H1 (cell line): Measurements from ENCODE around the gene FGFR2. TPM values are rescaled to one million over a fixed set of nuclear protein-coding genes. Genes with fewer than 3 reads are reported as not detected.

Source experiments
- CTCF ChIA-PET: fragments of 300-600 bp; sonication (Branson Sonifier 250); formaldehyde crosslinking; loops from one replicate; lab custom pipeline; 2021; ENCODE audit not compliant: partially characterized antibody; lab: Charles Lee
- POLR2A ChIA-PET: fragments of 300-600 bp; sonication (Branson Sonifier 250); formaldehyde crosslinking; loops from one replicate; lab custom pipeline; 2021; ENCODE audit warnings: inconsistent platforms; ENCODE audit not compliant: partially characterized antibody; lab: Charles Lee
- DNase-seq, 2 experiments: peaks; one replicate each; pipeline versions ENCODE4 v3.0.0 to v3.0.0-alpha.2; 2010 to 2022; ENCODE audit warnings: low spot score in 2 of 2, low read depth in 1 of 2, mixed read lengths in 1 of 2
- FAIRE-seq: peaks from 2 replicates; lab custom pipeline; 2011; peaks lifted over from hg19 to GRCh38; lab: Jason Lieb, UNC
- H2AFZ ChIP-seq: 2 replicates; pipeline ENCODE4 v1.8.1; 2012; ENCODE audit warnings: low read length, inconsistent platforms
- H2AK5ac ChIP-seq: 2 replicates; pipeline ENCODE4 v1.6.1; 2013; ENCODE audit warnings: low read depth, low read length
- H2BK120ac ChIP-seq: replicated peaks from 2 replicates; pipeline ENCODE3; 2013; ENCODE audit warnings: low read depth, low read length, inconsistent platforms
- H2BK12ac ChIP-seq: 2 replicates; pipeline ENCODE4 v1.6.1; 2013; ENCODE audit warnings: low read depth, low read length
- H2BK15ac ChIP-seq: 2 replicates; pipeline ENCODE4 v1.6.1; 2013; ENCODE audit warnings: low read length
- H2BK20ac ChIP-seq: 2 replicates; pipeline ENCODE4 v1.6.1; 2013; ENCODE audit warnings: low read length
- H2BK5ac ChIP-seq: 2 replicates; pipeline ENCODE4 v1.6.1; 2013; ENCODE audit warnings: low read depth, low read length
- H3K14ac ChIP-seq: 2 replicates; pipeline ENCODE4 v1.6.1; 2013; ENCODE audit warnings: inconsistent platforms; ENCODE audit not compliant: insufficient read length
- H3K18ac ChIP-seq: 2 replicates; pipeline ENCODE4 v1.6.1; 2013; ENCODE audit warnings: low read length; ENCODE audit errors: extremely low read depth
- H3K23ac ChIP-seq: 2 replicates; pipeline ENCODE4 v1.6.1; 2013; ENCODE audit warnings: inconsistent platforms; ENCODE audit not compliant: insufficient read length
- H3K23me2 ChIP-seq: 2 replicates; pipeline ENCODE4 v1.6.1; 2013; ENCODE audit warnings: low read depth, low read length
- H3K27ac ChIP-seq: 2 replicates; pipeline ENCODE4 v1.6.1; 2011; ENCODE audit warnings: low read depth, low read length, inconsistent platforms
- H3K27me3 ChIP-seq, 4 experiments: replicated peaks in 1 of 4; 1 replicate in 1 of 4; 2 replicates in 3 of 4; pipeline versions ENCODE4 v1.6.1 to v1.8.1; 2011 to 2013; ENCODE audit warnings: low read length in 3 of 4, mild to moderate bottlenecking in 3 of 4, inconsistent platforms in 2 of 4, mixed read lengths in 2 of 4, moderate library complexity in 1 of 4; ENCODE audit not compliant: control insufficient read depth in 3 of 4, insufficient read depth in 3 of 4; ENCODE audit errors: extremely low read depth in 1 of 4
- H3K36me3 ChIP-seq, 4 experiments: 2 replicates each; pipeline versions ENCODE4 v1.6.1 to v1.8.1; 2011 to 2013; ENCODE audit warnings: mild to moderate bottlenecking in 4 of 4, low read length in 3 of 4, moderate library complexity in 2 of 4, control low read depth in 1 of 4, inconsistent platforms in 1 of 4; ENCODE audit not compliant: insufficient read depth in 4 of 4, control insufficient read depth in 2 of 4
- H3K4ac ChIP-seq: replicated peaks from 2 replicates; pipeline ENCODE3; 2013; ENCODE audit warnings: low read length, low read depth, mixed read lengths, inconsistent platforms; ENCODE audit not compliant: insufficient read length
- H3K4me1 ChIP-seq, 4 experiments: replicated peaks in 1 of 4; 1 replicate in 1 of 4; 2 replicates in 3 of 4; pipeline versions ENCODE4 v1.6.1 to v1.8.1; 2011 to 2013; ENCODE audit warnings: low read length in 3 of 4, inconsistent platforms in 2 of 4, mixed read lengths in 1 of 4; ENCODE audit not compliant: insufficient read depth in 4 of 4, control insufficient read depth in 3 of 4
- H3K4me2 ChIP-seq, 2 experiments: 2 replicates each; pipeline versions ENCODE4 v1.6.1 to v1.8.1; 2011 to 2013; ENCODE audit warnings: low read depth in 2 of 2, low read length in 2 of 2, control low read depth in 1 of 2, inconsistent platforms in 1 of 2, mild to moderate bottlenecking in 1 of 2; ENCODE audit not compliant: insufficient read depth in 1 of 2
- H3K4me3 ChIP-seq, 4 experiments: fragments of 200-600, 300-600 bp in 1 of 4; sonication (generic), shearing (Covaris generic), sonication (Bioruptor Twin) in 1 of 4; 2 replicates each; pipeline versions ENCODE4 v1.5.1 to v1.8.1; 2011 to 2016; ENCODE audit warnings: low read length in 4 of 4, low read depth in 3 of 4, control low read depth in 2 of 4, inconsistent platforms in 2 of 4, mild to moderate bottlenecking in 2 of 4, mixed read lengths in 1 of 4, moderate library complexity in 1 of 4; ENCODE audit not compliant: insufficient read depth in 2 of 4; ENCODE audit errors: extremely low read depth in 1 of 4
- H3K56ac ChIP-seq: replicated peaks from 2 replicates; pipeline ENCODE3; 2013; ENCODE audit warnings: low read depth, mild to moderate bottlenecking, mixed read lengths, low read length, inconsistent platforms; ENCODE audit not compliant: insufficient read length
- H3K79me1 ChIP-seq: 2 replicates; pipeline ENCODE4 v1.6.1; 2013; ENCODE audit warnings: low read depth, low read length, control low read depth
- H3K79me2 ChIP-seq, 2 experiments: 2 replicates each; pipeline versions ENCODE4 v1.6.1 to v1.8.1; 2012 to 2013; ENCODE audit warnings: low read length in 2 of 2, mild to moderate bottlenecking in 2 of 2, inconsistent platforms in 1 of 2; ENCODE audit not compliant: insufficient read depth in 2 of 2, control insufficient read depth in 1 of 2
- H3K9ac ChIP-seq, 4 experiments: replicated peaks in 1 of 4; 1 replicate in 1 of 4; 2 replicates in 3 of 4; pipeline versions ENCODE4 v1.6.1 to v1.8.1; 2011 to 2013; ENCODE audit warnings: low read depth in 3 of 4, low read length in 3 of 4, control low read depth in 2 of 4, mild to moderate bottlenecking in 2 of 4, moderate library complexity in 2 of 4, inconsistent platforms in 1 of 4; ENCODE audit errors: extremely low read depth in 1 of 4
- H3K9me3 ChIP-seq, 2 experiments: 2 replicates each; pipeline versions ENCODE4 v1.6.1 to v1.8.1; 2012 to 2013; ENCODE audit warnings: mild to moderate bottlenecking in 2 of 2, moderate library complexity in 2 of 2, control low read depth in 1 of 2, inconsistent platforms in 1 of 2, low read depth in 1 of 2, low read length in 1 of 2, mixed read lengths in 1 of 2; ENCODE audit not compliant: insufficient read depth in 2 of 2
- H4K20me1 ChIP-seq, 2 experiments: replicated peaks in 1 of 2; 2 replicates each; pipeline versions ENCODE3 to v1.8.1; 2011 to 2013; ENCODE audit warnings: inconsistent platforms in 2 of 2, low read length in 2 of 2, mild to moderate bottlenecking in 1 of 2; ENCODE audit not compliant: insufficient read depth in 2 of 2, control insufficient read depth in 1 of 2
- H4K5ac ChIP-seq: 2 replicates; pipeline ENCODE4 v1.6.1; 2013; ENCODE audit warnings: low read length, low read depth, mixed read lengths, inconsistent platforms; ENCODE audit not compliant: insufficient read length
- H4K8ac ChIP-seq: 2 replicates; pipeline ENCODE4 v1.8.0; 2013; ENCODE audit warnings: mild to moderate bottlenecking, moderate library complexity, low read length, inconsistent platforms; ENCODE audit not compliant: insufficient read depth; ENCODE audit errors: extremely low read depth
- H4K91ac ChIP-seq: replicated peaks from 2 replicates; pipeline ENCODE3; 2013; ENCODE audit warnings: low read length, mixed read lengths, inconsistent platforms; ENCODE audit not compliant: insufficient read length
- BCL11A ChIP-seq, 2 experiments: IDR thresholded peaks; one replicate each; pipeline ENCODE4 v1.6.1; 2011; ENCODE audit warnings: low read depth in 2 of 2, low read length in 2 of 2, mild to moderate bottlenecking in 2 of 2
- CREB1 ChIP-seq: IDR thresholded peaks from 2 replicates; pipeline ENCODE4 v1.6.1; 2012; ENCODE audit warnings: inconsistent platforms
- HDAC2 ChIP-seq, 2 experiments: fragments of 300-600 bp in 1 of 2; sonication (generic) in 1 of 2; IDR thresholded peaks; 2 replicates each; pipeline ENCODE4 v1.6.1; 2011 to 2012; ENCODE audit warnings: low read depth in 2 of 2, low read length in 2 of 2, mild to moderate bottlenecking in 2 of 2, moderate library complexity in 2 of 2, borderline replicate concordance in 1 of 2, inconsistent platforms in 1 of 2
- KDM4A ChIP-seq: IDR thresholded peaks from one replicate; pipeline ENCODE4 v1.7.1; 2012; ENCODE audit warnings: low read depth, mild to moderate bottlenecking, moderate library complexity, low read length, inconsistent platforms; ENCODE audit not compliant: severe bottlenecking
- RBBP5 ChIP-seq: IDR thresholded peaks from 2 replicates; pipeline ENCODE4 v1.7.1; 2012; ENCODE audit warnings: low read depth, mild to moderate bottlenecking, inconsistent platforms, low read length, moderate library complexity, borderline replicate concordance
- RFX5 ChIP-seq: IDR thresholded peaks from 2 replicates; pipeline ENCODE4 v1.6.1; 2011; ENCODE audit warnings: low read depth, low read length, improper control_type of control experiment, borderline replicate concordance
- SIX5 ChIP-seq: IDR thresholded peaks from 2 replicates; pipeline ENCODE4 v1.6.1; 2011; ENCODE audit warnings: mild to moderate bottlenecking, low read depth, low read length
- SP2 ChIP-seq: IDR thresholded peaks from 2 replicates; pipeline ENCODE4 v1.6.1; 2012; ENCODE audit warnings: mild to moderate bottlenecking, low read length, inconsistent platforms
- SUZ12 ChIP-seq: fragments of 200-600 bp; sonication (generic); IDR thresholded peaks from 2 replicates; pipeline ENCODE4 v1.6.1; 2012; ENCODE audit warnings: mild to moderate bottlenecking, inconsistent platforms, low read length, moderate library complexity, mixed read lengths
- WGBS, 2 experiments: shearing (Covaris generic) in 1 of 2; methylation state at CpG; one replicate each; pipeline versions ENCODE4 v1.1.6 to v1.1.7; 2013 to 2015; ENCODE audit warnings: low lambda C conversion rate in 2 of 2, mixed read lengths in 2 of 2, inconsistent platforms in 1 of 2, low coverage in 1 of 2, missing lambda C conversion rate in 1 of 2; ENCODE audit not compliant: insufficient replicate concordance in 2 of 2, insufficient coverage in 1 of 2, insufficient read length in 1 of 2; ENCODE audit errors: extremely low coverage in 1 of 2, missing lambda C conversion rate in 1 of 2; 5-methylcytosine and 5-hydroxymethylcytosine counted together
- polyA plus RNA-seq, 7 experiments: library from polyadenylated mRNA; depleted of rRNA in 3 of 7; stranded (reverse) in 5 of 7; unstranded in 2 of 7; fragments of >200 nt in 5 of 7; fragments of 200-250 nt in 2 of 7; gene quantifications; 1 replicate in 5 of 7; 2 replicates in 1 of 7; 4 replicates in 1 of 7; pipeline versions ENCODE4 v1.2.1 to v1.2.3, GENCODE V29; 2011 to 2013; ENCODE audit warnings: missing spikeins in 2 of 7, mixed read lengths in 2 of 7
- total RNA-seq: library from RNA; stranded (reverse); fragmentation: NEBNext Ultra II Directional; extraction: Animal tissue kit (Norgen Biotek cat#: 25700); gene quantifications from 2 replicates; pipeline ENCODE4 v1.2.1, GENCODE V29; 2021

The FGFR2 gene
- total and polyA plus RNA-seq, 2 of the 8 experiments (the other 6 are each of a cell fraction or from before 2014, with no cell fraction given): 50.2 to 81.2 TPM

DNA sequence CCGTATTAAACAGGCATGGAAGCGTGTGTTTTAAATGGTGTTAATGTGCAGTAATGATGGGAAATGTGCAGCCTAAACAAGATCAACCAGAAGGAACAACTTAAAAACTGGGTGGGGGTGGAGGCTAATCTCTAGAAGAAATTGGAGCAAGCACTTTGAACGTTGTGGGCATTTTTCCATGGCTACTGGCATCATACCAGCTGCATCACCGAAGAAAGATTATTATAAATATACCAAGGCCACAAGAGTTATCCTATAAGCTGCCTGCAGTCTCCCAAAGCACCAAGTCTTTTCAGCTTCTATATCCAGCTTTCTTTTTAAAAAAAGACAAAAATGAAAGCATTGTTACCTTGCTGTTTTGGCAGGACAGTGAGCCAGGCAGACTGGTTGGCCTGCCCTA, 79.9 kb downstream of the FGFR2 start:
- peaks cover 23% of the 10 kb centered on the region for H3K79me1 ChIP-seq
- peaks cover 6 to 81% of the 10 kb centered on the region in 2 experiments; a peak in 3 of 4 replicates for H3K79me2 ChIP-seq
- H3K18ac ChIP-seq: no peak overlapping the region
- H2AFZ ChIP-seq: no peak overlapping the region
- no peak overlapping the region for H2BK20ac ChIP-seq
- no peak overlapping the region for H4K5ac ChIP-seq
- DNase-seq (no peak), FAIRE-seq (no peak)
- H3K36me3 ChIP-seq: peaks cover 19 to 86% (median 42%) of the 10 kb centered on the region in 4 experiments
- no peak overlapping the region for H3K4me2 ChIP-seq
- no peak overlapping the region for H3K27ac ChIP-seq
- H3K56ac ChIP-seq: no peak overlapping the region
- WGBS, 2 experiments: 89% methylated on average over 4 of the region's 4 CpGs; no CpG with 5 or more reads in 1 of the 2 experiments
- H3K4me1 ChIP-seq: peaks cover 0 to 3% (median 0%) of the 10 kb centered on the region in 4 experiments; a peak in 2 of 7 replicates
- H2BK5ac ChIP-seq: no peak overlapping the region
- H4K91ac ChIP-seq: no peak overlapping the region
- POLR2A ChIA-PET: interaction anchor here (0.6 to 1.1 kb wide), 2 partner anchors 23 to 126 kb away, joined by 3 read pairs; no protein-coding TSS in a partner anchor
- no peak overlapping the region for H3K23ac ChIP-seq
- peaks cover 1% of the 10 kb centered on the region; the same call in 1 of the 2 replicates for H3K23me2 ChIP-seq
- no peak overlapping the region for H3K9ac ChIP-seq
- no peaks in the 10 kb centered on the region for H3K27me3 ChIP-seq
- no peak overlapping the region for H2BK120ac ChIP-seq
- H3K14ac ChIP-seq: no peak overlapping the region
- no peaks in the 10 kb centered on the region for H3K9me3 ChIP-seq
- H2AK5ac ChIP-seq: no peak overlapping the region
- no peak overlapping the region for H2BK15ac ChIP-seq
- no peak overlapping the region for H3K4me3 ChIP-seq
- H4K8ac ChIP-seq: no peak overlapping the region
- no peak overlapping the region for H2BK12ac ChIP-seq
- CTCF ChIA-PET: interaction anchor here (0.7 to 1.5 kb wide), 2 partner anchors 8 to 82 kb away, joined by 3 to 4 read pairs; no protein-coding TSS in a partner anchor
- peaks cover 0 to 13% of the 10 kb centered on the region in 2 experiments for H4K20me1 ChIP-seq
- no peak overlapping the region for H3K4ac ChIP-seq
- TF ChIP-seq SIX5 (no peak), HDAC2 (IDR thresholded peaks at IDR 0.05; ENCODE audit: borderline replicate concordance in 1 of 2, low read depth in 2 of 2, low read length in 2 of 2) (no peak), RFX5 (no peak), RBBP5 (no peak), CREB1 (no peak), KDM4A (no peak), SP2 (no peak), SUZ12 (no peak), BCL11A (IDR thresholded peaks at IDR 0.05; ENCODE audit: low read depth in 2 of 2, low read length in 2 of 2) (no peak)
